CD8-positive, alpha-beta memory T cell (primary cell): ENCODE data around the gene GCAT. TPM values are rescaled to one million over a fixed set of nuclear protein-coding genes. Genes with fewer than 3 reads are reported as not detected.

Experiments
- CTCF ChIA-PET: fragments of 350-600 bp; sonication (Branson Sonifier 250); formaldehyde crosslinking; loops from one replicate; lab custom pipeline; 2021; ENCODE audit warnings: antibody characterized with exemption; lab: Charles Lee
- POLR2A ChIA-PET: fragments of 350-600 bp; sonication (Branson Sonifier 250); formaldehyde crosslinking; loops from one replicate; lab custom pipeline; 2021; ENCODE audit warnings: antibody characterized with exemption; lab: Charles Lee
- DNase-seq, 5 donors: peaks; one replicate each; pipeline versions ENCODE4 v3.0.0 to v3.0.0-alpha.2; 2020 to 2022; ENCODE audit warnings: mixed read lengths in 1 of 5
- H3K27ac ChIP-seq: one replicate; pipeline ENCODE4 v1.7.0; 2013; ENCODE audit warnings: low read depth, mild to moderate bottlenecking, low read length, moderate library complexity
- H3K27me3 ChIP-seq: 2 replicates; pipeline ENCODE4 v1.7.0; 2013; ENCODE audit warnings: low read length, mild to moderate bottlenecking; ENCODE audit not compliant: insufficient read depth, poor library complexity, severe bottlenecking
- H3K36me3 ChIP-seq: 2 replicates; pipeline ENCODE4 v1.7.0; 2013; ENCODE audit warnings: mild to moderate bottlenecking, low read length, moderate library complexity; ENCODE audit not compliant: insufficient read depth
- H3K4me1 ChIP-seq: 2 replicates; pipeline ENCODE4 v1.7.0; 2013; ENCODE audit warnings: mild to moderate bottlenecking, low read length, moderate library complexity; ENCODE audit not compliant: insufficient read depth
- H3K4me3 ChIP-seq: 2 replicates; pipeline ENCODE4 v1.7.0; 2013; ENCODE audit warnings: mild to moderate bottlenecking, low read length
- H3K9me3 ChIP-seq: 2 replicates; pipeline ENCODE4 v1.7.0; 2013; ENCODE audit warnings: mild to moderate bottlenecking, low read length
- H3K27ac Mint-ChIP-seq, 8 donors: one replicate each; pipeline ENCODE4 v1.8.0; 2020 to 2021; ENCODE audit warnings: mixed read lengths in 8 of 8, mild to moderate bottlenecking in 6 of 8, inconsistent platforms in 3 of 8, moderate library complexity in 3 of 8
- H3K27me3 Mint-ChIP-seq, 2 donors: one replicate each; pipeline ENCODE4 v1.8.0; 2020 to 2021; ENCODE audit warnings: mixed read lengths in 2 of 2, mild to moderate bottlenecking in 1 of 2, moderate library complexity in 1 of 2
- H3K36me3 Mint-ChIP-seq, 3 donors: one replicate each; pipeline ENCODE4 v1.8.0; 2020 to 2021; ENCODE audit warnings: mixed read lengths in 3 of 3, inconsistent platforms in 1 of 3, mild to moderate bottlenecking in 1 of 3
- H3K4me1 Mint-ChIP-seq, 3 donors: one replicate each; pipeline ENCODE4 v1.8.0; 2020 to 2021; ENCODE audit warnings: mixed read lengths in 3 of 3, inconsistent platforms in 1 of 3, mild to moderate bottlenecking in 1 of 3
- H3K4me3 Mint-ChIP-seq, 7 donors: one replicate each; pipeline ENCODE4 v1.8.0; 2020 to 2021; ENCODE audit warnings: mixed read lengths in 7 of 7, mild to moderate bottlenecking in 6 of 7, moderate library complexity in 4 of 7, inconsistent platforms in 2 of 7
- H3K9me3 Mint-ChIP-seq, 5 donors: one replicate each; pipeline ENCODE4 v1.8.0; 2020 to 2022; ENCODE audit warnings: mixed read lengths in 5 of 5, mild to moderate bottlenecking in 3 of 5, moderate library complexity in 2 of 5, inconsistent platforms in 1 of 5
- polyA plus RNA-seq: library from polyadenylated mRNA; unstranded; fragments of 300-500 nt; fragmentation: Illumina TruSeq; gene quantifications from one replicate; pipeline ENCODE4 v1.2.3, GENCODE V29; 2021
- total RNA-seq, 2 experiments: library from RNA; stranded (reverse); gene quantifications; one replicate each; pipeline ENCODE4 v1.2.3, GENCODE V29; 2021

The GCAT gene
- total and polyA plus RNA-seq, 3 experiments from 2014 or later, result 1.6 to 10.0 (median 9.3) TPM

- Mint-ChIP-seq H3K4me3 (no peak overlapping the region), H3K27ac (no peak overlapping the region), H3K36me3 (peaks cover 0 to 37% (median 3%) of the 10 kb centered on the region in 3 donors), H3K27me3 (no peaks in the 10 kb centered on the region), H3K9me3 (no peaks in the 10 kb centered on the region), H3K4me1 (no peaks in the 10 kb centered on the region)
- Histone ChIP-seq H3K9me3 (no peaks in the 10 kb centered on the region), H3K36me3 (peaks cover 6% of the 10 kb centered on the region), H3K4me1 (no peaks in the 10 kb centered on the region), H3K27me3 (no peaks in the 10 kb centered on the region), H3K4me3 (no peak overlapping the region), H3K27ac (no peak overlapping the region)
- no peak for DNase-seq
- CTCF ChIA-PET, result no interaction called here
- POLR2A ChIA-PET, result no interaction called here
These were observed 42.2 kb upstream of the GCAT start for GRCh38 chr22:37765498-37765897.

GRCh38 chr22:37765953-37766576, 41.7 kb upstream of the GCAT start:
- no peaks in the 10 kb centered on the region for H3K9me3 Mint-ChIP-seq
- ChIA-PET POLR2A (no interaction called here), CTCF (no interaction called here)

GRCh38 chr22:37768273-37768672, 39.5 kb upstream of the GCAT start:
- H3K4me1 Mint-ChIP-seq, result no peaks in the 10 kb centered on the region
- peaks cover 0 to 47% (median 5%) of the 10 kb centered on the region in 3 donors for H3K36me3 Mint-ChIP-seq
- Histone ChIP-seq H3K9me3 (no peaks in the 10 kb centered on the region), H3K27me3 (no peaks in the 10 kb centered on the region), H3K36me3 (peaks cover 6% of the 10 kb centered on the region), H3K4me1 (no peaks in the 10 kb centered on the region), H3K27ac (no peak overlapping the region), H3K4me3 (no peak overlapping the region)
- ChIA-PET CTCF (interaction anchor here (1.5 kb wide), 1 partner anchor 106 kb away, joined by 4 read pairs; no protein-coding TSS in a partner anchor), POLR2A (no interaction called here)
- no peak for DNase-seq
- no peaks in the 10 kb centered on the region for H3K9me3 Mint-ChIP-seq
- no peak overlapping the region for H3K4me3 Mint-ChIP-seq
- H3K27ac Mint-ChIP-seq, result no peak overlapping the region
- no peaks in the 10 kb centered on the region for H3K27me3 Mint-ChIP-seq

More at GRCh38 chr22:37765953-37766576, 41.7 kb upstream of the GCAT start:
- peaks cover 0 to 38% (median 3%) of the 10 kb centered on the region in 3 donors for H3K36me3 Mint-ChIP-seq
- Histone ChIP-seq H3K27ac (no peak overlapping the region), H3K36me3 (peaks cover 6% of the 10 kb centered on the region), H3K4me1 (no peaks in the 10 kb centered on the region), H3K4me3 (no peak overlapping the region), H3K9me3 (no peaks in the 10 kb centered on the region), H3K27me3 (no peaks in the 10 kb centered on the region)
- H3K27me3 Mint-ChIP-seq, result no peaks in the 10 kb centered on the region
- H3K4me3 Mint-ChIP-seq, result no peak overlapping the region
- H3K27ac Mint-ChIP-seq, result no peak overlapping the region
- no peaks in the 10 kb centered on the region for H3K4me1 Mint-ChIP-seq
- DNase-seq, result no peak

- Mint-ChIP-seq H3K9me3 (no peaks in the 10 kb centered on the region), H3K27ac (no peak overlapping the region), H3K27me3 (no peaks in the 10 kb centered on the region), H3K36me3 (peaks cover 0 to 46% (median 7%) of the 10 kb centered on the region in 3 donors), H3K4me3 (no peak overlapping the region), H3K4me1 (no peaks in the 10 kb centered on the region)
- Histone ChIP-seq H3K4me1 (no peaks in the 10 kb centered on the region), H3K36me3 (peaks cover 6% of the 10 kb centered on the region), H3K27me3 (no peaks in the 10 kb centered on the region), H3K9me3 (no peaks in the 10 kb centered on the region), H3K27ac (no peak overlapping the region), H3K4me3 (no peak overlapping the region)
- CTCF ChIA-PET, result interaction anchor here (1.5 kb wide), 1 partner anchor 107 kb away, joined by 4 read pairs; no protein-coding TSS in a partner anchor
- DNase-seq, result no peak
- POLR2A ChIA-PET, result interaction anchor here (0.7 kb wide), 1 partner anchor 184 kb away, joined by 5 read pairs; no protein-coding TSS in a partner anchor
These were observed 38.7 kb upstream of the GCAT start for GRCh38 chr22:37769056-37769455.

GRCh38 chr22:37771081-37771480, 36.7 kb upstream of the GCAT start:
- H3K9me3 ChIP-seq, result no peaks in the 10 kb centered on the region
- no peaks in the 10 kb centered on the region for H3K4me1 Mint-ChIP-seq
- H3K27me3 ChIP-seq, result no peaks in the 10 kb centered on the region
- ChIA-PET POLR2A (no interaction called here), CTCF (no interaction called here)
- H3K27ac Mint-ChIP-seq, result peak overlapping the region in 1 of 8 donors; percentile 72
- H3K36me3 Mint-ChIP-seq, result peaks cover 0 to 41% (median 5%) of the 10 kb centered on the region in 3 donors
- no peak overlapping the region for H3K4me3 ChIP-seq
- no peaks in the 10 kb centered on the region for H3K27me3 Mint-ChIP-seq
- H3K27ac ChIP-seq, result no peak overlapping the region
- H3K9me3 Mint-ChIP-seq, result no peaks in the 10 kb centered on the region
- H3K4me3 Mint-ChIP-seq, result no peak overlapping the region
- no peak for DNase-seq
- H3K4me1 ChIP-seq, result no peaks in the 10 kb centered on the region
- H3K36me3 ChIP-seq, result peaks cover 6% of the 10 kb centered on the region

GRCh38 chr22:37771702-37772427, 35.9 kb upstream of the GCAT start:
- H3K4me1 Mint-ChIP-seq, result no peaks in the 10 kb centered on the region
- CTCF ChIA-PET, result no interaction called here
- no peak overlapping the region for H3K27ac Mint-ChIP-seq
- H3K27me3 Mint-ChIP-seq, result no peaks in the 10 kb centered on the region
- Histone ChIP-seq H3K27ac (no peak overlapping the region), H3K4me1 (no peaks in the 10 kb centered on the region), H3K36me3 (peaks cover 6% of the 10 kb centered on the region), H3K27me3 (no peaks in the 10 kb centered on the region), H3K9me3 (no peaks in the 10 kb centered on the region), H3K4me3 (no peak overlapping the region)
- H3K9me3 Mint-ChIP-seq, result no peaks in the 10 kb centered on the region
- peaks cover 0 to 41% (median 4%) of the 10 kb centered on the region in 3 donors for H3K36me3 Mint-ChIP-seq
- no peak for DNase-seq
- POLR2A ChIA-PET, result no interaction called here
- H3K4me3 Mint-ChIP-seq, result no peak overlapping the region

GRCh38 chr22:37774728-37775127, 33.0 kb upstream of the GCAT start:
- POLR2A ChIA-PET, result no interaction called here
- Mint-ChIP-seq H3K9me3 (no peaks in the 10 kb centered on the region), H3K27me3 (no peaks in the 10 kb centered on the region), H3K27ac (no peak overlapping the region), H3K4me1 (no peaks in the 10 kb centered on the region), H3K4me3 (no peak overlapping the region), H3K36me3 (peaks cover 0 to 30% (median 4%) of the 10 kb centered on the region in 3 donors)
- CTCF ChIA-PET, result no interaction called here
- no peaks in the 10 kb centered on the region for H3K27me3 ChIP-seq
- H3K4me1 ChIP-seq, result no peaks in the 10 kb centered on the region
- no peaks in the 10 kb centered on the region for H3K9me3 ChIP-seq
- H3K27ac ChIP-seq, result no peak overlapping the region
- DNase-seq, result no peak
- H3K36me3 ChIP-seq, result no peaks in the 10 kb centered on the region
- H3K4me3 ChIP-seq, result no peak overlapping the region
